GM12878 (cell line): Measurements from ENCODE around the gene RUNX3. TPM values are rescaled to one million over a fixed set of nuclear protein-coding genes. Genes with fewer than 3 reads are reported as not detected.

Source experiments
- ATF3 ChIP-seq: IDR thresholded peaks from 2 replicates; pipeline ENCODE4 v1.6.1; 2011; ENCODE audit warnings: low read depth, mild to moderate bottlenecking, low read length, moderate library complexity, borderline replicate concordance; ENCODE audit errors: extremely low read depth
- ATF7 ChIP-seq: fragments of 450-650 bp; IDR thresholded peaks from 2 replicates; pipeline ENCODE4 v1.6.1; 2016; ENCODE audit warnings: low read depth, mild to moderate bottlenecking
- BRCA1 ChIP-seq: IDR thresholded peaks from 2 replicates; pipeline ENCODE4 v1.6.1; 2011; ENCODE audit warnings: low read depth, low read length, improper control_type of control experiment
- CEBPZ ChIP-seq: fragments of 150-350 bp; IDR thresholded peaks from 2 replicates; pipeline ENCODE4 v1.6.1; 2016; ENCODE audit warnings: low read depth, low read length
- CHD2 ChIP-seq: IDR thresholded peaks from 2 replicates; pipeline ENCODE4 v1.6.1; 2011; ENCODE audit warnings: low read depth, low read length, improper control_type of control experiment, borderline replicate concordance
- CTCF ChIP-seq, 3 experiments: IDR thresholded peaks in 2 of 3; conservative IDR thresholded peaks in 1 of 3; 2 replicates each; pipeline ENCODE4 v1.5.1; 2011; ENCODE audit warnings: low read depth in 3 of 3, low read length in 3 of 3, mild to moderate bottlenecking in 3 of 3, control low read depth in 2 of 3, moderate library complexity in 2 of 3, inconsistent platforms in 1 of 3, mixed read lengths in 1 of 3; ENCODE audit not compliant: control insufficient read depth in 2 of 3, insufficient read depth in 1 of 3; ENCODE audit errors: extremely low read depth in 1 of 3
- DPF2 ChIP-seq: fragments of 450-650 bp; IDR thresholded peaks from 2 replicates; pipeline ENCODE4 v1.6.1; 2017; ENCODE audit warnings: mild to moderate bottlenecking
- E2F8 ChIP-seq: fragments of 450-650 bp; IDR thresholded peaks from 2 replicates; pipeline ENCODE4 v1.6.1; 2018; ENCODE audit warnings: mild to moderate bottlenecking, low read depth, moderate library complexity; ENCODE audit not compliant: partially characterized antibody
- EP300 ChIP-seq, 2 experiments: fragments of 150-350 bp in 1 of 2; IDR thresholded peaks; 2 replicates each; pipeline ENCODE4 v1.6.1; 2011 to 2012; ENCODE audit warnings: low read depth in 2 of 2, low read length in 2 of 2, borderline replicate concordance in 1 of 2, improper control_type of control experiment in 1 of 2, inconsistent platforms in 1 of 2; ENCODE audit not compliant: control insufficient read depth in 1 of 2
- ESRRA ChIP-seq: IDR thresholded peaks from 2 replicates; pipeline ENCODE4 v1.6.1; 2012; ENCODE audit warnings: mild to moderate bottlenecking, low read length, improper control_type of control experiment
- HDGF ChIP-seq: fragments of 450-650 bp; IDR thresholded peaks from 2 replicates; pipeline ENCODE4 v1.6.1; 2016; ENCODE audit warnings: antibody characterized with exemption
- KLF5 ChIP-seq: fragments of 450-650 bp; IDR thresholded peaks from 2 replicates; pipeline ENCODE4 v1.6.1; 2014; ENCODE audit warnings: mild to moderate bottlenecking; ENCODE audit not compliant: partially characterized antibody
- MYC ChIP-seq: IDR thresholded peaks from 2 replicates; pipeline ENCODE4 v1.6.1; 2011; ENCODE audit warnings: mild to moderate bottlenecking, low read length, moderate library complexity, inconsistent platforms; ENCODE audit not compliant: insufficient read depth, insufficient replicate concordance, insufficient read length, severe bottlenecking
- SMAD1 ChIP-seq: fragments of 450-650 bp; IDR thresholded peaks from 2 replicates; pipeline ENCODE4 v1.6.1; 2018; ENCODE audit warnings: mild to moderate bottlenecking, low read depth; ENCODE audit not compliant: partially characterized antibody
- STAT3 ChIP-seq: IDR thresholded peaks from 2 replicates; pipeline ENCODE4 v1.6.1; 2011; ENCODE audit warnings: low read depth, low read length, improper control_type of control experiment
- USF2 ChIP-seq: IDR thresholded peaks from 2 replicates; pipeline ENCODE4 v1.6.1; 2011; ENCODE audit warnings: low read depth, low read length, improper control_type of control experiment, borderline replicate concordance
- polyA plus RNA-seq, 11 experiments: library from polyadenylated mRNA; depleted of rRNA in 4 of 11; unstranded in 6 of 11; stranded (reverse) in 5 of 11; fragments of >200 nt; fragmentation: Nextera tagmentation in 4 of 11; fragmentation: Illumina TruSeq in 1 of 11; extraction: Ambion mirVana in 4 of 11; extraction: Trizol in 1 of 11; gene quantifications; 1 replicate in 1 of 11; 2 replicates in 10 of 11; pipeline versions ENCODE4 v1.2.1 to v1.2.3, GENCODE V29; 2011 to 2016; ENCODE audit warnings: inconsistent platforms in 2 of 11, missing spikeins in 2 of 11, low read depth in 1 of 11
- total RNA-seq, 4 experiments: library from RNA; depleted of rRNA in 3 of 4; stranded (reverse); fragments of >200 nt in 3 of 4; fragmentation: Illumina TruSeq in 1 of 4; extraction: Trizol in 1 of 4; gene quantifications; 2 replicates each; pipeline versions ENCODE4 v1.2.1 to v1.2.3, GENCODE V29; 2013 to 2021

Gene RUNX3
- total and polyA plus RNA-seq, 10 of the 15 experiments (the other 5 are each of a cell fraction or from before 2014, with no cell fraction given): 19.0 to 151 (median 31.4) TPM

- no peak for TF ChIP-seq USF2
- TF ChIP-seq ESRRA: no peak
- TF ChIP-seq CEBPZ: no peak
- TF ChIP-seq E2F8: no peak
- TF ChIP-seq SMAD1: no peak
- no peak for TF ChIP-seq BRCA1
- no peak for TF ChIP-seq KLF5
- no peak for TF ChIP-seq ATF7
- TF ChIP-seq CHD2: no peak
- TF ChIP-seq CTCF (IDR thresholded peaks at IDR 0.05 in 2 of 3, conservative IDR thresholded peaks at IDR 0.05 in 1 of 3; ENCODE audit: control insufficient read depth in 2 of 3, extremely low read depth in 1 of 3, insufficient read depth in 1 of 3, low read depth in 3 of 3, low read length in 3 of 3): no peak
- no peak for TF ChIP-seq MYC
- no peak for TF ChIP-seq STAT3
- no peak for TF ChIP-seq EP300 (IDR thresholded peaks at IDR 0.05; ENCODE audit: borderline replicate concordance in 1 of 2, control insufficient read depth in 1 of 2, low read depth in 2 of 2, low read length in 2 of 2)
- TF ChIP-seq DPF2: no peak
- peak; percentile 48; the same call in 1 of the 2 replicates for TF ChIP-seq HDGF
- TF ChIP-seq ATF3: no peak
Measured at GRCh38 chr1:24970926-24971875, 41.1 kb upstream of the RUNX3 start (continued).
